ENCODE results near the gene CSDE1.

Gene CSDE1

DNA sequence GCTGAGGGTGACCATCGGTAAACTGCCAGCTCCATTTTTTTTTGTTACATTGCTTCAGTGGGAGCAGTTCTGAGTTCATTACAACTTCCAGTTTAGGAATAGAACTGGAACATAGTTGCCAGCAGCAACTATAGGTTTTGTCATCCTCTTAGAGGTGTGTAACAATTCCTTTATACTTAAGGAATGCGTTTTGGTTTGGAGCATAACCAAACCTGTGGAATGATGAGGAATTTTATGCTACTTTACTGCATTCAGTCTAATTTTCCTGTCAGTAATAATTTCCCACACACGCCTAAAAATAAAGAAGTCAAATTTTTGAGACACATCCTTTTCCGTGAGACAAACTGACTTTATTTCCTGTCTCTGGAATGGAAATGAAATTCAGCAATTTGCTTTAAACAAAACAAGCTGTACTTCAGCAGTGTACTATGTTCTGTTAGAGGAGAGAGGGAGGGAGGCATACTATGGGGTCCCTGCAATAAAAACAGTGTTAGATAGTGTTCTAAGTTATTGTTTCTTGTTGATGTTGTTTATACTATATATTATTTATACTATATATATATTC, 57.7 kb downstream of the CSDE1 start:
- peak; percentile 64 for DNase-seq

DNA sequence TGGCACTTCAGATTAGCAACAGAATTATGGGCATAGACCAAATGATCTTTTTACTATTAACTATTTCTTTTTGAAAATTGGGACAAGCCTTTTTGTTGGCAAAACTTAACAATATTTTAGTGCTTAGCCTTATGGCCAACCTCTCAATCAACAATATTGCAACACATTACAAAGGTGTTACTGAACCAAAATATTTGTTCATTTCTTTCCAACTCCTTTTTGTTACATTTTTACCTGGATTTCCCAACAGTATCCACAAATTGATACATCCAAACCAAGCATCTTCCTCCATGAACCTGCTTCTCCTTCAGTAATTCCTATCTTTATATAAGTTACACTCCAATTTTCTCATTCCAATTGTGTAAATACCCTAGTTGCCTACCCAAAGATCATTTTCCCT, 61.0 kb downstream of the CSDE1 start:
- no peak for DNase-seq

DNA sequence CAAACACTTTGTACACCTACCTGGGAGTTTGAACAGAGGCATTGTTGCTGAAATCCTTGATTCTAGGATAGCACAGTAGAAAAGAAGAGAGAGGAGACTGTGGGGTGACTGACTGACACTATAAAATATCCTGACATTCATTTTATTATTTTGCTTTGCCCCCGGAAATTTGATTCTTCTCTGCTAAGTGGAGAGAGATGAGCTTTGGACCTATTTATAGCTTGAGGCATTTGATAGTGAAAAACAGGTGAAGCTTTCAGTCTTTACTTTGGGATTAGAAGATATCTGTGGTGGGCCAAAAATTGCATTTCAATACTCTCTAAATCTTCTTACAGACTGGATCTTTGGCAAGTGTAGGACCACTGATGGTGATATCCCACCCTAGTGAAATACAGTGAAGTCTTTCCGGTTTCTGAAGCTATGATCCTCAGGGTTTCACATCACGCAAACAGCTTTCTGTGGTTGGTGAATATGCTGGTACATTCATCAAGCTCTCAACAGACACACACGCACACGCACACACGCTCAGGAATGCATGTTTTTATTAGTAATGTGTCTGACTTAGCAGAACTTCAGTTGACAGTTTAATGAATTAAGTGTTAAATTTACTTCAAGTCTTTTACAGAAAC, 62.2 kb downstream of the CSDE1 start, which contains the start of gene AMPD1:
TSS of gene AMPD1 (minus strand) at position 117 of the 629 bp plus-strand sequence. CDS start at position 42, 75 bp downstream.
- peak; percentile 74 for DNase-seq

DNA sequence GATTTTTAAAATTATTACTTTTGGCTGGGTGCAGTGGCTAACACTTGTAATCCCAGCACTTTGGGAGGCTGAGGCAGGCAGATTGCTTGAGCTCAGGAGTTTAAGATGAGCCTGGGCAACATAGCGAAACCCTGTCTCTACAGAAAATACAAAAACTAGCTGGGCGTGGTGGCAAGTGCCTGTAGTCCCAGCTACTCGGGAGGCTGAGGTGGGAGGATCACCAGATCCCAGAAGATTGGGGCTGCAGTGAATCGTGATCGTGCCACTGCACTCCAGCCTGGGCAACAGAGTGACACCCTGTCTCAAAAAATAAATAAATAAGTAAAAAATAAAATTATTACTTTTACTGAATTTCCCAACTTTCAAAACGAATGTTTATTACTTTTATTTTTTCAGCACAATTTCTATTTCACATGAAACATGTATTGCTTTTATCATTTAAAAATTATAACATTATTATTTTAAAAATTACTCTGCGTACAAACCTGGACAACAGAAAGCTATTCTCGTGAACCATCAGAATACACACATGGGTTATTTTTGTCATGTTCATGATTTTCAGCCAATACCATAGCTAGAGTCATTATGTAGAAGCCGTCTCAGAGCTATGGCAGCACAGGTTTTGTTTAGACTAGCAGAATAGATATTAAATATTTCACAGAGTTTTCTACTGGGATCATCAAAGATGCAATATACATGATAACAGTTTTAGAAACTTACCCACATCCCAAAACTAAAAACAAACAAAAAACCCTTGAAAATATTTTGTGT, 63.1 kb downstream of the CSDE1 start:
- DNase-seq, result no peak

DNA sequence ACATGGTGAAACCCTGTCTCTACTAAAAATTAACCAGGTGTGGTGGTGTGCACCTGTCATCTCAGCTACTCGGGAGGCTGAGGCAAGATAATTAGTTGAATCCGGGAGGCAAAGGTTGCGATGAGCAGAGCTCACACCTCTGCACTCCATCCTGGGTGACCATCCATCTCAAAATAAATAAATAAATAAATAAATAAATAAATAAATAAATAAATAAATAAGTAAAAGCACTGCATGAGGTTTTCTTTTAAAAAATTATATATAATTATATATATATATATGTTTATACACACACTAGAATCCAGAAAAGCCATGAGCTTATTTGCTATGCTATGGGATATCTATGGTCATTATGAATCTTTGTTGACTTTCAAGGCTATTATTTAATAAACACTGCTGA, 64.8 kb downstream of the CSDE1 start:
- no peak for DNase-seq

DNA sequence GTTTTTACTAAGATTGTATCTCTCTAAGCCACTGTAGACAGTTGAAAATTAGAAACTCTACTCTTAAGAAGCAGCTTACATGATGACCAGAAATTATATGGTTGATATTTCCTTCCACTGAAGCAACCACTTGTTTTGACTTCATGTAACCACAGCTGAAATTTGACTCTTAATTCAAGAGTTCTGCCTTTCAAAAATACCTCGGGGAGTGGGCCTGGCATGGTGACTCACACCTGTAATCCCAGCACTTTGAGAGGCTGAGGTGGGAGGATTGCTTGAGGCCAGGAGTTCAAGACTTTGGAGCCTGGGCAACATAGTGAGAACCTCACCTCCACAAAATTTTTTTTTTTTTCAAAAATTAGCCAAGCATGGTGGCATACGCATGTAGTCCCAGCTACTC, 66.7 kb downstream of the CSDE1 start:
- DNase-seq, result peak; percentile 11

DNA sequence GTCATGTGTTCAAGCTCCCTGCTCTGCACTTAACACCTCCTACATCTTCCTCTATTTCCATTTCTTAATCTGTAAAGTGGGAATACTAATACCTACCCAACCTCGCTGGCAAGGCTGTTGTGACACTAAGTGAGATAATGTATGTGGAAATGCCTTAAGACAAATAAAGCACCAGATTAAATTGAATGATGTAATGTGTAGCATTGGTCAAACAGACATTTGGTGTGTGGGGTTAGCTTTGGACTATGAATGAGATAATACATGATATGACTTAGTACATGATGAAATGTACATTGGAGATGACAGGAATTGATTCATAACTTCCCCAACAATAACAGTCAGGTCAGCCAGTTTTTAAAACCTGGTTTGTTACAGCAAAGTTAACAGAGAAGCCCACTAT, 67.6 kb downstream of the CSDE1 start:
- no peak for DNase-seq

DNA sequence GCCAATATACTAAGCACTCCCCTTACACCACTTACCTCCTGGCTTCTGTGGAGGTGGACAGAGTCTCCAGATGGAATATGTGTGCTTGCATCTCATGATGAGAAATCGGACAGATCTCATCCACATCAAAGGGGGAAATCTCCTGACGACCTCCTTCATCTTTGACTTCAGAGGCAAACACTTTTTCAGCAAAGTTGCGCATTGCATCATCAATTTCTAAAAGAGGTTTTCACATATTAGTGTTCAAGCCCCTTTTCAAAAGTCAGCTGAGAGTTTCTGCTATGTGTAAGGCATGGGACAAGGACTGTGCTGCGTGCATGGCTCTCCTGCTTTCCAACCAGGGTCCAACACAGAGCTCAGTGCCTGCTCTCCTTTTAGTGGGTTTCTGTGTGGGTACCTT, 69.3 kb downstream of the CSDE1 start:
- no peak for DNase-seq

DNA sequence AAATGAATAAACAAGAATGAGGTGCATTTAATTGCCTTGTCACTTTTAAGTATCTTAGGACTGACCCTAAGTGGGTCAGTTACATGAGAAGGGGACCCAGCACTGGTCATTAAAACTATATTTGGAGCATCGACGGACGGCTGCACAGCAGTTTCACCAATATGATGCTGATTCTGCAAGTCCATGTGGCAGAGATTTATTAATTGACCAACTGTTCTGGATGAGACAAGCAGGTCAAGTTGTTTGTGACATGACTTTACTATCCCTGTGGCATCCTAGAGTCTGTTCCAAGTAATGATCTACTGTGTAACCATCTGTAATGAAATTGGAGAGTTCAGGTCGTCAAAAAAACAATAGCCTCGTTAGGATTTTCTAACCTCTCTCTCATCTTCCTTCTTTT, 71.9 kb downstream of the CSDE1 start:
- no peak for DNase-seq

DNA sequence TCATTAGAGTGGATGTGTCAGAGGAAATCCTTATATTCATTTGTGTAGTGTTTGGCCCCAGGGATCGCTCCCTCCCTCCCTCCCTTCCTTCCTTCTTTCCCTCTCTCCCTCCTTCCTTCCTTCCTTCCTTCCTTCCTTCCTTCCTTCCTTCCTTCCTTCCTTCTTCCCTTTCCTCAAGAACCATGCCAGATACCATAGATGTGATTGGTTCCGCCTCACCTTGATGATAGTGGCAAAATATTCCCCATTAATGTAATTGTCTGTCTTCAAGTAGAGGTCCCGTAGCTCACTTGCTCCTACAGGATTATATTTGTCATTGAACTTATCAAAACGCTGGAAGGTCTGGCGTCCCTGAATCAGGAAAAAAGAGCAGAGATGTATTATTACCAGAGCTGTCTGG, 80.1 kb downstream of the CSDE1 start:
- no peak for DNase-seq

DNA sequence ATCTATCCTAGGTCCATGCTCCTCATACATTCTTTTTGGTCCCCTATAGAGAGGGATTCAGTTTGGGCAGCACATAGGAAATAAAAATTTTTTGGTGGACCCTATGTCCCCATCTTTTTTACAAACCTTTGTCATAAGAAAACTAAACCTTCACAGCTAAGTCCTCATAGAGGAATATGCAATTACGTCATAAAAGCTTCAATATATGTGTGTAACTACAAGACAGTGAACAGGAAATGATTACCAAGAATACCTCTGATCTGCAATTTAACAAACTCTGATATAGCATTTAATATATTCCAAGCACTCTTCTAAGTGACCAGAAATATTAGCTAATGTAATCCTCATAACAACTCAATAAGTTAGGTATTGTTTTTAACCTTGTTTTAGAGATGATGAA, 81.7 kb downstream of the CSDE1 start:
- DNase-seq, result no peak

DNA sequence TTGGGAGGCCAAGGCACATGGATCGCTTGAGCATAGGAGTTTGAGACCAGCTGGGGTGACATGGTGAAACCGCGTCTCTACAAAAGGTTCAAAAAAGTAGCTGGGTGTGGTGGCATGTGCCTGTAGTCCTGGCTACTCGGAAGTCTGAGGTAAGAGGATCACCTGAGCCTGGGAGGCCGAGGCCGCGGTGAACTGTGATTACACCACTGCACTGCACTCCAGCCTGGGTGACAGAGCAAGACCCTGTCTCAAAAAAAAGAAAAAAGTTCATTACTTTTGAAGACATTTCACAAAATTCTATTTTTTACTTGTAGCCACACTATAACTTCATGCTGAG, 85.9 kb downstream of the CSDE1 start:
- no peak for DNase-seq

DNA sequence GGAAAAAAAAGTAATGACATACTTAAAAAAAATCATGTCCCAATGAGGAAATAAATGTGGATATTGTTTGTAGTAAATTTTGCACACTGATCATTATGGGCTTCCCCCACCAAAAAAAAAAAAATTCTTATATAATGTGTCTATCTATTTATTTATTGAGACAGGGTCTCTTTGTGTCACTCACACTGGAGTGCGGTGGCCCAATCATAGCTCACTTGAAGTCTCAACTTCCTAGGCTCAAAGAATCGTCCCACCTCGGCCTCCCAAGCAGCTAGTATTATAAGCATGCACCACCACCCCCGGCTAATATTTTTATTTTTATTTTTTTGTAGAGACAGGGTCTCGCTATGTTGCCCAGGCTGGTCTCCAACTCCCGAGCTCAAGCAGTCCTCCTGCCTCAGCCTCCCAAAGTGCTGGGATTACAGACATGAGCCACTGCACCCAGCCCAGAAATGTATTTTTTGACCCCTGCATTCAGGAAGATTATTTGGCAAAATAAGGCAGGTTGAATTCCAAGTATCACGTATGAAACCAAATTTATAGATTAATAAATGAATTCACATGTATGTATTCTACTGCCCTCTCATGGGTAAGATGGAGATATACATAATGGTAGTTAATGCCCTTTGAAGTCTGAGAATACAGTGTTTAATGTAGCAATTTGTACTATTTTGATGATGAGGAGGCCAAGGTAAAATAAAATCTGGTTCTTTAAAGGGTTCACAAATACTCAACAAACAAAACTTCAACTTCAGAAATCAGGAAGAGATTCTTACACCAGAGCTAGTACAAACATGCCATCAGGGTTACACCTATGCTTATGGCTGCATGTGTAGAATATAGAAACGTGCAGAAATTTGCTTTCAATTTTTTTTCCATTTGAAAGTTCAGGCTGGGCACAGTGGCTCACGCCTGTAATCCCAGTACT, 86.5 kb downstream of the CSDE1 start:
- peak; percentile 17 for DNase-seq

DNA sequence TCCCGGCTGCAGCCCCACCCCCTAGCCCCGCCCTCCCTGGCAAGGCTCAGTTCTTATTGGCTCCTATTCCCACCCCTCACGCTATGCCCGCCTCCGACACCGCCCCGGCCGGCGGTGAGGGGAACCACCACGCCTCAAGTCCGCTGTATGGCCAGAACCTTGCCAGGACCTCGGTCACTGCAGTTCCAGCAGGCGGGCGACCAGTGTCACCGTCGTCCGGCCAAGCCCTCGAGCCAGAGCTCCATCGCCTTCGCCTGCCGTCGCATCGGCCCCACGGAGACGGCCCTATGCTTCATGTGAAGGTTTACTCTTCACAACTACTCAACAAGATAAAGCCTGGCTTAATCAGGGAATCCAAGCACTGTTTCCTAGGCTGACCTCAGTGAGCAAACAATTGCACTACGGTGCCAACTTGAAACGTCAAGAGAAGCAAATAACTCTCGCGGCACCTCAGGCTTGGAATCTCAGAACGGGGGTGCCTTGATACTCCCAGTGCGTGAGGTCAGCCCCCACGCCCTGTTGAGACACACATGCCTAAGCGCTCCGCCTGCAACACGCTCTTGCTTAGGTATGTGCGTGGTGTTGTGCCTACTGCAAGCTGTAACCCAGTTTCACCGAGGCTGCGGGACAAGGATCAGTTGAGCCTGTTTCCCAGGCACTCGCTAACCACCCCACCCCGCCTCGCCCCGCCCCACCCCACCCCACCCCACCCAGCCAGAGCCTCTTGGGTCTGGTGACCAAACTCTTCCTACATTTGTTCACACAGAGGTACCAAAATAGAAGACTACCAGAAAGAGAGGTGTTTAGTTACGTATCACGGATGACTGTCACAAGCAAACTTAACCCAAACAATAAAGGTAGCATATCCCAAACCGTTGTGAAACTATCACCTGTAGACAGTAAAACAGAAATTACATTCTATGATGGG, 87.4 kb downstream of the CSDE1 start:
- peak; percentile 81 for DNase-seq

DNA sequence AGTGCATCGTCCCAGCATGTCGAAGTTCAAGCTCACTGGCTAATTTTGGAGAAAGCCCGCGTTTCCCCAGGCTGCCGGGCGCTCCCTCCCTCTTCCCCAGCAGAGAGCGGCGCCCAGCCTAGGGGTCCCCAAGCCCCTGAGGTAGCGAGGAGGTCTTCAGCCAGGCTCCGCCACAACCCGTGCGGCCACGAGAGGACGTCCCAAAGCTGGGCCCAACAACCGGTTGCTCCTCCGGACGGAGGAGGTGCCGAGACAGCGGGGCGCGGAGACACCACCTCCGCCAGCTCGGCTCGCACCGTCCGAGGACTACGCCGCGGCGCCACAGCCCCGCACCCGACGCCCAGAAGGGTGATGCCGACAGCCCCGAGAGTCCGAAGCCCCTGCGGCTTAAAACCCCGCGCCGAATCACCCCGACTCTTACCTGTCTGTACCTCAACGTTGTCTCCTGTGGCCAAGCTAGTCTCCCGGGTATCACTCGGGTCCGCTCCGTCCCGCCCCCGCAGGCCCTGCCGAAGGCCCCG, 88.2 kb downstream of the CSDE1 start, which contains the start of gene DENND2C:
TSS of gene DENND2C (minus strand) at position 488 of the 521 bp plus-strand sequence. CDS start 44,065 bp downstream, outside the sequence.
- DNase-seq, result no peak

DNA sequence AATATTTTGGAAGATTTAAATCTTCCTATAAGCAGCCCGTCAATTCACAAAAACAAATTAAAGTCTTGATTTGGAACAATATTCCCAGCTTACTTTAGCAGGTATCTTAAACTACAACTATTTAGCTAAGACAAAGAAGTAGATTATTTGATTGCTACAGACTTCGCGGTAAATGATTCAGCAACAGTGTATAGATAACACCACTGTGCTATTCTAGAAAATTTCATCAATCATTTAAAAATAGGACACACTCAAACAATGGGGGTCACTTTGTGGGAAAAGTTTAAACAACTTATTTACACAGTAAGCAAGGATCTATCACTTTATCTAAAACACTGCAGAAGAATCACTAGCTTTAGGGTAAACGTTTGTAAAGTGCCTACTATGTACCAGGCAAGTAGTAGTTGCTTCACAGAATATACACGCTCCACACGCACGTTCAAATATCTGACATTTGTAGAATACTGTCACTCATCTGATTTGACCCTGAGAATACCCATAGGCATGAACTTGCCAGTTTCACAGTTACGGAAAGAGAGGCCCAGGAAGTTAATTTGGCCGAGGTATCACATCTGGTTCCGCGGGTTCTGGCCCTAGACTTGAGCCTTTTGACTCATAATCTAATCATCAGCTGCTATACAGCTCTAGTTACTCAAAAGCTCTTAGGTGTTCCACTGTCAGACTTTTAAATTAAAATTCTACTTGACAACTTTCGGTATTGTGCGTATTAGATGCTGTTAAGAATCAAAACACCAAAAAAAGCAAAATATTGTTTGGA, 88.8 kb downstream of the CSDE1 start:
- DNase-seq, result peak; percentile 17

DNA sequence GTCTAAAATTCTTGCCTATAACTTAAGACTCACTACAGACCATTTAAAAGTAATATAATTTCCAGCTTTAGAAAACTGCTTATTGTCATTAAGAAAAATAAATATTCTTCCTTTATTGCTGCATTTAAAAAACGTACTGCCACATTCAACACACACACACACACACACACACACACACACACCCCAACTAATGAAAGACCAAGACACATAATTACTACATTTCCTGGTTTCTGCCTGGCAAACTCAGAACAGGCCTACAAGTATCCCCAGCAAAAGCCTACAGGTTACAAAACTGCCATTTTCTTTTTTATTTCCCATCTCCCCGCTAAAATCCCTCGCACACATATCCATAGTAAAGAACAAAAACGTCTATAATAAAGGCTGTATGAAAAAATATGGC, 89.4 kb downstream of the CSDE1 start:
- no peak for DNase-seq

DNA sequence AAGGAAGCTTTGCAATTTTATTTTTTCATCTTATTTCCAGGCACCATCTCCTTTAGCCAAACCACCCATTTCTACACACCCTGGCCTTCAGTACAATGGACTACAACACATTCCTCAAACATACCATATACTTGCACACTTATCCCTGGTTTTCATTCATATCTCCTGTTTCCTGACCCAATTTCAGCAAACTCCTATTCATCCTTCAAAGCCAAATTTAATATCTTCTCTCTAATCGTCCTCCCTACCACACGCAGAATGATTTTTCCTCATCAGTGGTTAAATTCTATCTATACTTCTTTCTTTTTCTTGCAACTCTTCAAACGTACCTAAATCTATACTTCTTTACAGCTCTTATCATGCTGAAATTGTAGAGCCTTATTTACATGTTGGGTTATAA, 90.8 kb downstream of the CSDE1 start:
- no peak for DNase-seq

Data from fibroblast of upper back skin (primary cell).